Measurements from ENCODE around the gene BDNF.

GRCh38 chr11:27711725-27712124 is 11.5 kb upstream of the BDNF start:
- no peak for TF ChIP-seq CTCF (conservative IDR thresholded peaks at IDR 0.05)
- TF ChIP-seq ZFX (IDR thresholded peaks at IDR 0.05): no peak

All from C4-2B (cell line).